Hematopoietic multipotent progenitor cell (in vitro differentiated cells): Measurements from ENCODE around the gene OR2T11. TPM values are rescaled to one million over a fixed set of nuclear protein-coding genes. Genes with fewer than 3 reads are reported as not detected.
"Not testable (repeated sequence)": the region's sequence is repeated elsewhere in the genome, so short reads cannot be mapped to it uniquely, and the experiment has no call there.

Experiments
- DNase-seq, 3 donors: peaks; one replicate each; pipeline ENCODE4 v3.0.0-alpha.2; 2011 to 2015; ENCODE audit warnings: low read depth in 2 of 3, low spot score in 2 of 3
- small RNA-seq: library from RNA; depleted of rRNA; stranded (forward); fragments of <200 nt; gene quantifications from one replicate; pipeline ENCODE3, GENCODE V24; 2012
- total RNA-seq: library from RNA; depleted of rRNA; stranded (reverse); fragments of >200 nt; gene quantifications from one replicate; pipeline ENCODE4 v1.2.3, GENCODE V29; 2012

Gene OR2T11
- total RNA-seq, 1 donor, result not detected

GRCh38 chr1:248621770-248622169, 13.1 kb downstream of the OR2T11 start:
- DNase-seq, result no peak

GRCh38 chr1:248618878-248619277, 16.0 kb downstream of the OR2T11 start:
- peak in 1 of 3 donors; percentile 23 for DNase-seq

GRCh38 chr1:248618119-248618518, 16.8 kb downstream of the OR2T11 start:
- no peak for DNase-seq

- no peak for DNase-seq
Measured at GRCh38 chr1:248613742-248614141, 21.1 kb downstream of the OR2T11 start.

- DNase-seq, result no peak
Measured at GRCh38 chr1:248611883-248612414, 22.9 kb downstream of the OR2T11 start.

- DNase-seq, result no peak
Measured at GRCh38 chr1:248610301-248610700, 24.6 kb downstream of the OR2T11 start.

GRCh38 chr1:248599396-248599795, 35.5 kb downstream of the OR2T11 start:
- no peak for DNase-seq

- DNase-seq, result no peak
Measured at GRCh38 chr1:248597589-248597988, 37.3 kb downstream of the OR2T11 start, which contains the start of gene OR2T10. OR2T10 (minus strand) TSS chr1:248597700; CDS start chr1:248593768, 3,932 bp downstream.

GRCh38 chr1:248596615-248597014, 38.3 kb downstream of the OR2T11 start:
- no peak for DNase-seq

- no peak for DNase-seq
Measured at GRCh38 chr1:248593226-248593625, 41.7 kb downstream of the OR2T11 start.

GRCh38 chr1:248592655-248593054, 42.2 kb downstream of the OR2T11 start:
- DNase-seq, result no peak

- no peak for DNase-seq
Measured at GRCh38 chr1:248590055-248590454, 44.8 kb downstream of the OR2T11 start.

GRCh38 chr1:248589334-248589733, 45.6 kb downstream of the OR2T11 start:
- no peak for DNase-seq

- no peak for DNase-seq
Measured at GRCh38 chr1:248585266-248585665, 49.6 kb downstream of the OR2T11 start.

GRCh38 chr1:248576260-248576980, 58.5 kb downstream of the OR2T11 start:
- no peak for DNase-seq

- not testable (repeated sequence) for DNase-seq
Measured at GRCh38 chr1:248574657-248575056, 60.2 kb downstream of the OR2T11 start, which contains the start of gene OR2T34. OR2T34 (minus strand) TSS chr1:248574757; CDS start chr1:248574757, 0 bp downstream.

GRCh38 chr1:248573856-248574255, 61.0 kb downstream of the OR2T11 start:
- not testable (repeated sequence) for DNase-seq

Small RNA genes within 50 kb of the gene (small RNA-seq; reads per million reads assigned to genes)
- not detected for gene RF00019

Other genes with a start within 250 kb of the OR2T11 start
- under 0.01 TPM for gene OR2T1, start 232.0 kb downstream of the OR2T11 start, total RNA-seq
- under 0.01 TPM for gene OR2T2, start 189.5 kb downstream of the OR2T11 start, total RNA-seq
- under 0.01 TPM for gene OR2T3, start 161.7 kb downstream of the OR2T11 start, total RNA-seq
- gene OR2T5, start 146.5 kb downstream of the OR2T11 start, total RNA-seq, result not detected
- gene OR2G6, start 127.0 kb downstream of the OR2T11 start, total RNA-seq, result not detected
- gene OR2T29, start 72.3 kb downstream of the OR2T11 start, total RNA-seq, result not detected
- under 0.01 TPM for gene OR2T34, start 60.3 kb downstream of the OR2T11 start, total RNA-seq
- gene OR2T10, start 37.4 kb downstream of the OR2T11 start, total RNA-seq, result not detected
- gene OR2T35, start 10.2 kb upstream of the OR2T11 start, total RNA-seq, result not detected
- not detected for gene OR2T27, start 20.4 kb upstream of the OR2T11 start, total RNA-seq
- gene OR14I1, start 67.7 kb upstream of the OR2T11 start, total RNA-seq, result not detected
- 0.54 TPM for gene LYPD8, start 120.7 kb upstream of the OR2T11 start, total RNA-seq
- 21.0 TPM for gene SH3BP5L, start 190.8 kb upstream of the OR2T11 start, total RNA-seq
- 73.2 TPM for gene ZNF672, start 203.1 kb upstream of the OR2T11 start, total RNA-seq
- 23.4 TPM for gene ZNF692, start 224.0 kb upstream of the OR2T11 start, total RNA-seq